ENCODE data around the gene PRKCE.

- no peak for TF ChIP-seq CTCF (IDR thresholded peaks at IDR 0.05)
- TF ChIP-seq POLR2A (IDR thresholded peaks at IDR 0.05): no peak
Measured at GRCh38 chr2:46095830-46096229, 444.4 kb downstream of the PRKCE start.
